ENCODE results near the gene DPP6. TPM values are rescaled to one million over a fixed set of nuclear protein-coding genes. Genes with fewer than 3 reads are reported as not detected.

The DPP6 gene
- total RNA-seq, 1 donor from 2014 or later, result not detected

DNA sequence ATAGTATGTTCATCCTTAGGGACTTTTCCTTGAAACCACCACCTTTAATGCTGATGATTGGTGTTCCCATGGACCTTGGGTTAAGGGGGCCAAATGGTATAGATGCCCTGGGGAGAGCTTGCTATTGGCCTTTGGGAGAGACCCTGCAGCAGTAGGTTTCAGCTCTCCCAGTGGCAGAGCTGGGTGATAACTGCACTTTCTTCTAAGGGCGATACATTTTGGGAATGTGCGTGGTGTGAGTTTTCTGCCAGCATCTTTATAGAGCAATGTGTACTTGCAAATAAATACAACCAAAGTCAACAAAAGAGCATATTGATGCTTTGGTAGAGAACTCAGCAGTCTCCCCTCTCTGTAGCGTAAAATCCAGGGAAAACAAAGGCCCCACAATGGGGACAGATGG is 546.7 kb downstream of the DPP6 start:
- H3K27ac Mint-ChIP-seq, result no peak overlapping the region
- H3K9me3 Mint-ChIP-seq, result peaks cover 5% of the 10 kb centered on the region
- no peaks in the 10 kb centered on the region for H3K36me3 Mint-ChIP-seq (ENCODE audit: low read depth)
- DNase-seq (no peak), ATAC-seq (ENCODE audit: low read depth) (no peak)
- intact Hi-C loops (cut with micrococcal nuclease), result no loop called here
- no peak overlapping the region for H3K4me3 Mint-ChIP-seq
- TF ChIP-seq, protein P1, sequence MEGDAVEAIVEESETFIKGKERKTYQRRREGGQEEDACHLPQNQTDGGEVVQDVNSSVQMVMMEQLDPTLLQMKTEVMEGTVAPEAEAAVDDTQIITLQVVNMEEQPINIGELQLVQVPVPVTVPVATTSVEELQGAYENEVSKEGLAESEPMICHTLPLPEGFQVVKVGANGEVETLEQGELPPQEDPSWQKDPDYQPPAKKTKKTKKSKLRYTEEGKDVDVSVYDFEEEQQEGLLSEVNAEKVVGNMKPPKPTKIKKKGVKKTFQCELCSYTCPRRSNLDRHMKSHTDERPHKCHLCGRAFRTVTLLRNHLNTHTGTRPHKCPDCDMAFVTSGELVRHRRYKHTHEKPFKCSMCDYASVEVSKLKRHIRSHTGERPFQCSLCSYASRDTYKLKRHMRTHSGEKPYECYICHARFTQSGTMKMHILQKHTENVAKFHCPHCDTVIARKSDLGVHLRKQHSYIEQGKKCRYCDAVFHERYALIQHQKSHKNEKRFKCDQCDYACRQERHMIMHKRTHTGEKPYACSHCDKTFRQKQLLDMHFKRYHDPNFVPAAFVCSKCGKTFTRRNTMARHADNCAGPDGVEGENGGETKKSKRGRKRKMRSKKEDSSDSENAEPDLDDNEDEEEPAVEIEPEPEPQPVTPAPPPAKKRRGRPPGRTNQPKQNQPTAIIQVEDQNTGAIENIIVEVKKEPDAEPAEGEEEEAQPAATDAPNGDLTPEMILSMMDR (IDR thresholded peaks at IDR 0.05), result no peak
- ChIA-PET CTCF (no interaction called here), POLR2A (no interaction called here)
- H3K27me3 Mint-ChIP-seq, result no peaks in the 10 kb centered on the region
- no peaks in the 10 kb centered on the region for H3K4me1 Mint-ChIP-seq

GRCh38 chr7:154610903-154611302 is 558.7 kb downstream of the DPP6 start:
- H3K27ac Mint-ChIP-seq, result no peak overlapping the region
- POLR2A ChIA-PET, result no interaction called here
- H3K9me3 Mint-ChIP-seq, result no peaks in the 10 kb centered on the region
- no peak overlapping the region for H3K4me3 Mint-ChIP-seq
- no peaks in the 10 kb centered on the region for H3K4me1 Mint-ChIP-seq
- DNase-seq, result no peak
- H3K36me3 Mint-ChIP-seq (ENCODE audit: low read depth), result no peaks in the 10 kb centered on the region
- CTCF ChIA-PET, result no interaction called here
- intact Hi-C loops (cut with micrococcal nuclease), result no loop called here
- TF ChIP-seq, protein P1 (IDR thresholded peaks at IDR 0.05), result no peak
- no peaks in the 10 kb centered on the region for H3K27me3 Mint-ChIP-seq
- ATAC-seq (ENCODE audit: low read depth), result no peak

DNA sequence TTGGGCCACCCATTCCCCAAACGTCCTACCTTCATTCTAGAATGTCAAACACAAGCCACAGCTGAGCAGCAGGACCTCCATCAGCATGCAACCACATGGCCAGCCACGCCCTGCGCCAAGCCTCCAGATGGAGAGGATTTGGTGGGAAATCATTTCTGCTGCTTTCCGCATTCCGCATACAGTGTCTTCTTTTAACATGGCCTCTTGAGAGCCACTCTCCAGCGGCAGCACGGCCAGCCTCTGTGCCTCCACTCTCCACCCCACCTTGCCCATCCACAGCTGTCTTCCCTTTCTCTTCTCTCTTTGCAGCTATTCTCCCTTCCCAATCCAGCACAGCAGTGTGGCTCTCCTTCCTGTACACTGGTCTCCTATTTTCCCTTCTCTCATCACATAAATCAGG is 561.6 kb downstream of the DPP6 start:
- no peak for DNase-seq
- ChIA-PET POLR2A (no interaction called here), CTCF (no interaction called here)
- ATAC-seq (ENCODE audit: low read depth), result no peak
- TF ChIP-seq, protein P1 (IDR thresholded peaks at IDR 0.05), result no peak
- H3K4me1 Mint-ChIP-seq, result no peaks in the 10 kb centered on the region
- H3K4me3 Mint-ChIP-seq, result no peak overlapping the region
- H3K27ac Mint-ChIP-seq, result no peak overlapping the region
- H3K27me3 Mint-ChIP-seq, result no peaks in the 10 kb centered on the region
- intact Hi-C loops (cut with micrococcal nuclease), result no loop called here
- H3K36me3 Mint-ChIP-seq (ENCODE audit: low read depth), result no peaks in the 10 kb centered on the region
- no peaks in the 10 kb centered on the region for H3K9me3 Mint-ChIP-seq

GRCh38 chr7:154620141-154620755 is 568.0 kb downstream of the DPP6 start:
- intact Hi-C loops (cut with micrococcal nuclease), result no loop called here
- H3K4me3 Mint-ChIP-seq, result no peak overlapping the region

GRCh38 chr7:154623399-154623798 is 571.2 kb downstream of the DPP6 start:
- no peak overlapping the region for H3K27ac Mint-ChIP-seq
- H3K9me3 Mint-ChIP-seq, result peaks cover 6% of the 10 kb centered on the region
- H3K4me1 Mint-ChIP-seq, result no peaks in the 10 kb centered on the region
- H3K27me3 Mint-ChIP-seq, result no peaks in the 10 kb centered on the region
- CTCF ChIA-PET, result no interaction called here
- no peaks in the 10 kb centered on the region for H3K36me3 Mint-ChIP-seq (ENCODE audit: low read depth)
- no peak overlapping the region for H3K4me3 Mint-ChIP-seq
- TF ChIP-seq, protein P1 (IDR thresholded peaks at IDR 0.05), result no peak
- DNase-seq (no peak), ATAC-seq (ENCODE audit: low read depth) (no peak)
- POLR2A ChIA-PET, result no interaction called here
- intact Hi-C loops (cut with micrococcal nuclease), result no loop called here

More at GRCh38 chr7:154620141-154620755, 568.0 kb downstream of the DPP6 start:
- TF ChIP-seq, protein P1 (IDR thresholded peaks at IDR 0.05), result no peak
- Mint-ChIP-seq H3K27ac (no peak overlapping the region), H3K27me3 (no peaks in the 10 kb centered on the region), H3K4me1 (no peaks in the 10 kb centered on the region), H3K36me3 (ENCODE audit: low read depth) (no peaks in the 10 kb centered on the region), H3K9me3 (peaks cover 6% of the 10 kb centered on the region)
- CTCF ChIA-PET, result no interaction called here
- ATAC-seq (ENCODE audit: low read depth) (no peak), DNase-seq (no peak)
- POLR2A ChIA-PET, result no interaction called here

Measured in activated B cell treated with CpG ODN at 0.5 μM for 24 hours (primary cell).